GM21526 (cell line): ENCODE data around the gene SP110.
"Not testable (repeated sequence)": the region's sequence is repeated elsewhere in the genome, so short reads cannot be mapped to it uniquely, and the experiment has no call there.

Experiments used
- ATAC-seq: cut with Tn5 transposase; IDR thresholded peaks from one replicate; pipeline ENCODE4 v1.9.1; 2021; ENCODE audit warnings: moderate library complexity; ENCODE audit not compliant: unreplicated experiment, low FRiP score

The SP110 gene

GRCh38 chr2:230131366-230131765 is 88.4 kb downstream of the SP110 start:
- ATAC-seq = no peak

GRCh38 chr2:230130668-230131364 is 89.0 kb downstream of the SP110 start:
- no peak for ATAC-seq

- no peak for ATAC-seq
Observed at GRCh38 chr2:230129343-230129742, 90.4 kb downstream of the SP110 start.

GRCh38 chr2:230128623-230129342 is 91.0 kb downstream of the SP110 start:
- ATAC-seq = no peak

GRCh38 chr2:230127195-230127594 is 92.6 kb downstream of the SP110 start:
- no peak for ATAC-seq

GRCh38 chr2:230124757-230125431 is 94.9 kb downstream of the SP110 start:
- peak; percentile 62 for ATAC-seq

- ATAC-seq = no peak
Observed at GRCh38 chr2:230124235-230124634, 95.5 kb downstream of the SP110 start.

- not testable (repeated sequence) for ATAC-seq
Observed at GRCh38 chr2:230120376-230120775, 99.4 kb downstream of the SP110 start.

GRCh38 chr2:230119827-230120226 is 100.0 kb downstream of the SP110 start:
- not testable (repeated sequence) for ATAC-seq
